Activated naive CD8-positive, alpha-beta T cell treated with anti-CD3 and anti-CD28 coated beads, Interleukin-2, amount 50 U/mL, for 16 hours (primary cell): ENCODE results near the gene TSPAN32.
"Not testable (repeated sequence)": the region's sequence is repeated elsewhere in the genome, so short reads cannot be mapped to it uniquely, and the experiment has no call there.

Experiments
- DNase-seq: peaks from one replicate; pipeline ENCODE4 v3.0.0-alpha.2; 2020; ENCODE audit warnings: low read depth, low spot score

TSPAN32 gene

DNA sequence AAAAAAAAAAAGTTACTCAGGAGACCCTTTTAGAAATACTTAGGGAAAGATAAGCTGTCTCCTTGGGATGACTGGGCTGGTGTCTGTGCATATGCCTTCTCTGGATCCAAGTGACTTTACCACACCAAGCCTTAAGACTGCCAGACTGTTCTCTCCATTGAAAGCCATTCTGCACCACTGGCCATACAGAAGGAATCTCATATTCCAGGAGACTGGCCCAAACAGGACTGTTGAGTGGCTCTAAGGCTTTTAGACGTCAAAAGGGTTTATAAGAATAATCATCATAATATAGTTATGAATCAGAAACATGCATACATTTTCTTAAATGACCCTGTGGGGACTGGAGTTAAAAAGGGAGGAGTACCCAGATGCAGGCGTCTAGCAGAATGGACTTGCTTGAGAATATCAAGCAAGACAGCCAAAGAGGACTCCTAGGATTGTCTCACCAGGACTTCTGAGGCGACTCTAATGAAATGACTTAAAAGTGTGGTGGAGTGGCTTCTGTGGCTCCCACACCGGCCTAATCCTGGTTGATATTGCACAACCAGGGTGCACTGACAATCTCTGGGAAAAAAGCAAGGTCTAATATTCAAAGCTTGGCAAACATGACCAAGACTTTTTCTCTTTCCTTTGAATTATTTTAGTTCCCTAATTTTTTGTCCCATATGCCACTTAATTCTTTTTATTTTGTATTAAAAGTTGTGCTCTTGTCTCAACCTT lies 31.8 kb downstream of the TSPAN32 start:
- not testable (repeated sequence) for DNase-seq

GRCh38 chr11:2335286-2335685 lies 33.5 kb downstream of the TSPAN32 start:
- DNase-seq, result not testable (repeated sequence)

DNA sequence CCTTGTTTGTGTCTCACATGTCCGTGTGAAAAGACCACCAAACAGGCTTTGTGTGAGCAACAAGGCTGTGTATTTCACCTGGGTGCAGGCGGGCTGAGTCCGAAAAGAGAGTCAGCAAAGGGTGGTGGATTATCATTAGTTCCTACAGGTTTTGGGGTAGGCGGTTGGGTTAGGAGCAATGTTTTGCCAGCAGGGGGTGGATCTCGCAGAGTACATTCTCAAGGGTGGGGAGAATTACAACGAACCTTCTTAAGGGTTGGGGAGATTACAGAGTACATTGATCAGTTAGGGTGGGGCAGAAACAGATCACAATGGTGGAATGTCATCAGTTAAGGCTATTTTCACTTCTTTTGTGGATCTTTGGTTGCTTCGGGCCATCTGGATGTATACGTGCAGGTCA lies 36.9 kb downstream of the TSPAN32 start:
- DNase-seq, result not testable (repeated sequence)

GRCh38 chr11:2342557-2342956 lies 40.7 kb downstream of the TSPAN32 start:
- no peak for DNase-seq

GRCh38 chr11:2342981-2343380 lies 41.2 kb downstream of the TSPAN32 start:
- DNase-seq, result no peak

GRCh38 chr11:2343502-2343901 lies 41.7 kb downstream of the TSPAN32 start:
- DNase-seq, result no peak

- DNase-seq, result no peak
Measured at GRCh38 chr11:2345050-2345449, 43.2 kb downstream of the TSPAN32 start.

GRCh38 chr11:2346014-2346413 lies 44.2 kb downstream of the TSPAN32 start:
- no peak for DNase-seq

DNA sequence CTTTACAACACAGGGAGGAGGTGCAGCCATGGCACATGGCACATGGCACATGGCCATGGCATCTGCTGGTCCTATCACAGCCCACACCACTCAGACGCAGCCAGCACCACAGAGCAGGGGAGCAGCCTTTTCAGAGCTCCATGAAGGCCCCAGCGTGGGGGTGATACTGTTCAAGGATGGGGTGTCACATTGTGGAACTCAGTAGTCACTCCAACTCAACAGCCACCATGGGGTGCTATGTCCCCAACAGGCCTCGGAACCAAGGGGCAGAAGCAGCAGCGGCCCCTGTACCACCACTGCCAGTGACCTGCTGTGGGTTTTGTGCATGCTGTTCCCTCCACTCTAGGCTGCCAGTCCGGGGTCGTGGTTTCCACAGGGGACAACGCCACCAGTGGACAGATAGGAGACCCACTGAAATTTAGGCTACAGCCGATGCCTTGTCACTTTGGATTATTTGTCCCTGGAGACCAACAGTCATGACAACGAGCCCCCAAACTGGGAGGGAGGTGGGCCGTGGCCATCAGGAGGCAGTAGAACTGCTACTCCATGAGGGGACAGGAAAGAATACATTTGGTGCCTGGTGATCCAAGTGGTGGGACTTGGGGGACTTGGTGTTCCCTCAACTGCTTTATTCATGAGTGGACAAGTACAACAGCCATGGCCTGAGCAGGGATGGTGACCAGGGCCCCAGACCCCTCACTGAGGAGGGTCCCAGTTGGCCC lies 44.9 kb downstream of the TSPAN32 start:
- DNase-seq, result no peak

GRCh38 chr11:2347308-2347830 lies 45.6 kb downstream of the TSPAN32 start:
- DNase-seq, result no peak

DNA sequence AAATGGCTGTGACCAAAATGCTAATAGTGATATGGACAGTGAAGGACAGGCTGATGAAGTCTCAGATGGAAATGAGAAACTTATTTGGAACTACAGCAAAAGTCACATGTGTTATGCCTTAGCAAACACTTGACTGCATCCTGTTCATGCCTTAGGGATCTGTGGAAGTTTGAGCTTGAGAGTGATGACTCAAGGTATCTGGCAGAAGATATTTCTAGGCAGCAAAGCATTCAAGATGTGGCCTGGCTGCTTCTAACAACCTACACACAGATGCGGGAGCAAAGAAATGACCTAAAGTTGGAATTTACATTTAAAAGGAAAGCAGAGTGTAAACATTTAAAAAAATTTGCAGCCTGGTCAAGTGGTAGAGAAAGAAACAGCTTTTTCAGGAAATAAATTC lies 47.2 kb downstream of the TSPAN32 start:
- DNase-seq, result no peak

DNA sequence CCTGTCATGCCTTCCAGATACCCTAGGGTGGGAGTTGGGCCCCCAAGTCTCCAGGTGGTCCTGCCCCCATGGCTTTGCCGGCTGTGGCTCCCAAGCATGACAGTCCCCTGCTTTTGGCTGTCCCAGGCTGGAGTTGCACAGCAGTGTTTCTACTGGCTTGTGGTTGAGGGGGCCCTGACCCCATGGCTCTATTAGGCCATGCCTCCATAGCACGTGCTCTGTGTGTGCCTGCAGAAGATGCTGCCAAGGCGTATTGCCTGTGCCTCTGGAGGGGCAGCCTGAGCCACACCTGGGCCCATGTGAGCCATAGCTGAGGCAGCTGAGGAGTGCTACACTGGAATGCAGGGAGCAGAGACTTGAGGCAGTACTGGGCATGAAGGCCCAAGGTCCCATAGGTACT lies 49.9 kb downstream of the TSPAN32 start:
- no peak for DNase-seq

DNA sequence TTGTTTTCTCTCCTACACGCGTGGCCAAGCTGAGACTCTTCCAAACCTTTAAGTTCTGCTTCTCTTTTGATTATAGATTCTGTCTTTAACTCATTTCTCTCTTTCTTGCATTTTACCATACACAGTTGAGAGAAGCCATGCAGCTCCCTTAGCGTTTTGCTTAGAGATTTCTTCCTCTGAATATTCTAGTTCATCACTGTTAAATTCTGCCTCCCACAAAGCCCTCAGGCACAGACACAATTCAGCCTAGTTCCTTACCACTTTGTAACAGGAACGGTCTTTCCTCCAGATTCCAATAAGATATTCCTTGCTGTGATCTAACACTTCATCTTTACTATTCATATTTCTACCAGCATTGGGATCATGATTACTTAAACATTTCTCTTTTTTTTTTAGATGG lies 50.6 kb downstream of the TSPAN32 start:
- no peak for DNase-seq

- DNase-seq, result no peak
Measured at GRCh38 chr11:2355000-2355644, 53.3 kb downstream of the TSPAN32 start.

DNA sequence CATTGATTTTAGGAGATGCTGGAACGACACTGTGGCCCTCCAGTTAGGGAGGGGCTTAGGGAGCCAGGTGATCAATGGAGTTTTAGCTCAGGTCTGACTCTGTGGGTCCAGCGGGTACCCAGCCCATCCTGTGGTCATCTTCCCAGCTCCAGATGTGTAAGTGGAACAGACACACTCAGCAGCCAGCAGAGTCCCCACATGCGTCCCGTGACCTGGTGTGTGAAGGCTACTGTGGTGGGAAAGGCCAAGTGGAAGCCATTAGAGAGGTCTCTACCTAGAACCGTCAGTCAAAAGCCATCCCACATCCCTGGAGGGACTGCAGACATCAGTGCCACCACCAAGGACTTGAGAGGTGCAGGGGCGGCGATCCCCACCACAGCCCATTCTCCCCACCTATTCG lies 55.4 kb downstream of the TSPAN32 start:
- DNase-seq, result no peak

DNA sequence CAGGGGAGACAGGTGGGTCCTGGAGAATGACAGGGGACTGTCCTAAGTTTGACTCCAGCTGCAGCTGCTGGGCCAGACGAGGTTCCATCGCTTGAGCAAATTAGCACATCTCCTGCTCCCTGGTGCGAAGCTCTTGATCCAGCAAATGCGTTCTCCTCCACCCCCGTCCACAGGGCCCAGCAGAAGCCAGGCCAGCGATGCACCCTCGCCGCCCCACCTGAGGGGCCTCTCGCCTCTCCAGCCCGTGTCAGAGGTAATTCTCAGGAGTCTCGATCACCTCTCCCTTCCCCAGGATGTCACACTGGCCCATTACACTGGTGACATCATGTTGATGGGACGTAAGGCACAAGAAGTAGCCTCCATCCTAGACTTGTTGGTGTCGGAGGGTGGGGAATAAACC lies 55.8 kb downstream of the TSPAN32 start:
- DNase-seq, result not testable (repeated sequence)

DNA sequence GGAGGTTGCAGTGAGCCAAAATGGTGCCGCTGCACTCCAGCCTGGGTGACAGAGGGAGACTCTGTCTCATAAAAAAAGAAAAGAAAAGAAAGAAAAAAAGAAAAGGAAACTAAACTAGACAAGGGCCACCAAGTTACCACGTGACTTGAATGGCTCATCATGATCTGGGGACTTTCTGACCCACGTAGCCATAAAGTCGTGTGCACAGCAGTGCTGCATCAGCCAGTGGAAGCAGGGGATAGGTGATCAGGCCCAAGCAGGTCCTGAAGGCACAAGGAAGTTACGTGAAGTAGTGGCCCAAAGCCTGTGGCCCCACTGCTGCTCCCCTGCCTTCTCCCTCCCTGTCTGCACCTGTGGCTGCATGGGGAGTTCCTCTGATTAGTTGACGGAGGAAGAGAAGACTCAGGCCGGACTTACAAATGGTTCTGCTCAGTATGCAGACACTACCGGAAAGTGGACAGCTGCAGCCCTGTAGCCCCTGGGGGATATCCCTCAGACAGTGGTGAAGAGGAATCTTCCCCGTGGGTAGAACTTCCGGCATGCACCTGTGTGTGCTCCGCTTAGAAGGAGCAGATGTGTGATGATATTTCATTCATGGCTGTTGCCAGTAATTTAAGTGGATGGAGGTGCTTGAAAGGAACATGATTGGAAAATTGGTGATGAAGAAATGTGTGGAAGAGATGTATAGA lies 57.1 kb downstream of the TSPAN32 start:
- DNase-seq, result no peak

DNA sequence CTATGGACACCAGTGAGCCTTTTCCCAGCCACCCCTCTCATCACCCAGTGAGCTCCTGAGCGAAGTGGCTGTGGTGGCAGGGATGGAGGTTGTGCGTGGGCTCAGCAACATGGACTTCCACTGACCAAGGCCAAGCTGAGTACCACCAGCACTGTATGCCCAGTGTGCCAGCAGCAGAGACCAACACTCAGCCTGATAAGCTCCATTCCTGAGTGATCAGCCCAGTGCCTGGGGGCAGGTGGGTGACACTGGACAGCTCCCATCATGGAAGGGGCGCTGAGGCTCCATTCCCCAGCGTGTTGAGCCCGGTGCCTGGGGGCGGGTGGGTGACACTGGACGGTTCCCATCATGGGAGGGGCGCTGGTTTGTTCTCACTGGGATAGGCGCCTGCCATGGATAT lies 57.7 kb downstream of the TSPAN32 start:
- DNase-seq, result no peak

GRCh38 chr11:2360081-2360642 lies 58.3 kb downstream of the TSPAN32 start:
- DNase-seq, result no peak

DNA sequence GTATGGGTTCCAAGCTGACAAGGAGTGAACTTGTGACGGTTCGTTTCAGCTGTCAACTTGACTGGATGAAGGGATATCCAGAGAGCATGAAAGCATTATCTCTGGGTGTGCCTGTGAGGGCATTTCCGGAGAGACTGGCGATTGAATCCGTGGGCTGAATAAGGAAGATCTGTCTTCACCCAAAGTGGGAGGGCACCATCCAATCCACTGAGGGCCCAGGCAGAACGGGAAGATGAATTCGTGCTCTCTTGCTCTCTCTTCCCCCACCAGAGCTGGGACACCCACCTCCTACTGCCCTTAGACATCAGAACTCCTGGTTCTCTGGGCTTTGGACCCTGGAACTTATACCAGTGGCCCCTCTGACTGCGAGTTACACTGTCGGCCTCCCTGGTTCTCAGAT lies 59.8 kb downstream of the TSPAN32 start:
- no peak for DNase-seq

- no peak for DNase-seq
Measured at GRCh38 chr11:2362414-2362813, 60.6 kb downstream of the TSPAN32 start.

- no peak for DNase-seq
Measured at GRCh38 chr11:2363130-2363529, 61.3 kb downstream of the TSPAN32 start.
